KMS-11 (cell line): ENCODE results near the gene NFATC1.

Source experiments
- H2AFZ ChIP-seq: fragments of 200-600 bp; sonication (generic); 2 replicates; pipeline ENCODE4 v1.6.1; 2016; ENCODE audit warnings: antibody characterized with exemption, mixed run types, low read depth
- H3K27ac ChIP-seq: fragments of 200-600 bp; sonication (generic); 2 replicates; pipeline ENCODE4 v1.6.1; 2016; ENCODE audit warnings: mild to moderate bottlenecking, mixed run types
- H3K27me3 ChIP-seq: fragments of 200-600 bp; sonication (generic); 2 replicates; pipeline ENCODE4 v1.6.1; 2017; ENCODE audit warnings: mild to moderate bottlenecking, low read depth, mixed run types, moderate library complexity; ENCODE audit not compliant: insufficient read depth
- H3K36me3 ChIP-seq: fragments of 200-600 bp; sonication (generic); 2 replicates; pipeline ENCODE4 v1.6.1; 2017; ENCODE audit warnings: mild to moderate bottlenecking, mixed run types; ENCODE audit not compliant: insufficient read depth
- H3K4me1 ChIP-seq: fragments of 200-600 bp; sonication (generic); 2 replicates; pipeline ENCODE4 v1.6.1; 2016; ENCODE audit warnings: mild to moderate bottlenecking, low read depth, mixed run types; ENCODE audit not compliant: poor library complexity, severe bottlenecking
- H3K4me2 ChIP-seq: fragments of 200-600 bp; sonication (generic); 2 replicates; pipeline ENCODE4 v1.7.0; 2016; ENCODE audit warnings: mild to moderate bottlenecking, mixed run types
- H3K4me3 ChIP-seq: fragments of 200-600 bp; sonication (generic); IDR thresholded peaks from 2 replicates; pipeline ENCODE4 v1.6.1; 2017; ENCODE audit warnings: low read depth, low read length, mixed read lengths; ENCODE audit not compliant: insufficient read depth
- H3K79me2 ChIP-seq: fragments of 200-600 bp; sonication (generic); 2 replicates; pipeline ENCODE4 v1.6.1; 2016; ENCODE audit warnings: low read depth, mixed run types; ENCODE audit not compliant: insufficient read depth
- H3K9ac ChIP-seq: fragments of 200-600 bp; sonication (generic); 2 replicates; pipeline ENCODE4 v1.6.1; 2016; ENCODE audit warnings: mild to moderate bottlenecking, mixed run types
- H4K20me1 ChIP-seq: fragments of 200-600 bp; sonication (generic); 2 replicates; pipeline ENCODE4 v1.6.1; 2016; ENCODE audit warnings: mild to moderate bottlenecking, mixed run types; ENCODE audit not compliant: insufficient read depth
- CTCF ChIP-seq: fragments of 200-600 bp; sonication (generic); conservative IDR thresholded peaks from 2 replicates; pipeline ENCODE4 v1.6.1; 2017; ENCODE audit warnings: low read depth, mild to moderate bottlenecking, antibody characterized with exemption, low read length, moderate library complexity, mixed read lengths

The NFATC1 gene

GRCh38 chr18:79518028-79518682 is 122.4 kb downstream of the NFATC1 start:
- Histone ChIP-seq H3K27ac (no peak overlapping the region), H3K9ac (no peak overlapping the region), H4K20me1 (no peaks in the 10 kb centered on the region), H3K4me3 (no peak overlapping the region), H3K27me3 (no peaks in the 10 kb centered on the region), H3K4me1 (no peaks in the 10 kb centered on the region), H2AFZ (no peak overlapping the region), H3K36me3 (no peaks in the 10 kb centered on the region), H3K79me2 (no peaks in the 10 kb centered on the region), H3K4me2 (no peak overlapping the region)
- no peak for TF ChIP-seq CTCF

GRCh38 chr18:79518683-79519128 is 123.0 kb downstream of the NFATC1 start:
- Histone ChIP-seq H3K79me2 (no peaks in the 10 kb centered on the region), H3K4me2 (no peak overlapping the region), H3K4me1 (no peaks in the 10 kb centered on the region), H3K9ac (no peak overlapping the region), H2AFZ (no peak overlapping the region), H3K36me3 (no peaks in the 10 kb centered on the region), H3K4me3 (no peak overlapping the region), H3K27ac (no peak overlapping the region), H4K20me1 (no peaks in the 10 kb centered on the region), H3K27me3 (no peaks in the 10 kb centered on the region)
- TF ChIP-seq CTCF = no peak

GRCh38 chr18:79519751-79520477 is 124.2 kb downstream of the NFATC1 start:
- H4K20me1 ChIP-seq = no peaks in the 10 kb centered on the region
- no peaks in the 10 kb centered on the region for H3K79me2 ChIP-seq
- no peaks in the 10 kb centered on the region for H3K4me1 ChIP-seq
- H3K4me2 ChIP-seq = no peak overlapping the region
- no peak overlapping the region for H3K9ac ChIP-seq
- no peak for TF ChIP-seq CTCF
- no peak overlapping the region for H2AFZ ChIP-seq
- no peaks in the 10 kb centered on the region for H3K36me3 ChIP-seq
- no peak overlapping the region for H3K27ac ChIP-seq
- no peaks in the 10 kb centered on the region for H3K27me3 ChIP-seq
- no peak overlapping the region for H3K4me3 ChIP-seq

GRCh38 chr18:79520478-79521390 is 125.0 kb downstream of the NFATC1 start:
- no peak overlapping the region for H3K27ac ChIP-seq
- TF ChIP-seq CTCF = no peak
- H3K4me2 ChIP-seq = no peak overlapping the region
- no peak overlapping the region for H2AFZ ChIP-seq
- H3K4me1 ChIP-seq = no peaks in the 10 kb centered on the region
- no peaks in the 10 kb centered on the region for H3K79me2 ChIP-seq
- H4K20me1 ChIP-seq = no peaks in the 10 kb centered on the region
- no peaks in the 10 kb centered on the region for H3K36me3 ChIP-seq
- no peak overlapping the region for H3K4me3 ChIP-seq
- no peaks in the 10 kb centered on the region for H3K27me3 ChIP-seq
- no peak overlapping the region for H3K9ac ChIP-seq
